NB4 (cell line): ENCODE results near the gene STAB2.

ENCODE experiments used
- DNase-seq: peaks from one replicate; pipeline ENCODE4 v3.0.0; 2010; ENCODE audit warnings: low read depth
- H3K4me3 ChIP-seq: one replicate; pipeline ENCODE4 v1.5.1; 2011; ENCODE audit warnings: mild to moderate bottlenecking, low read depth, low read length, moderate library complexity
- MYC ChIP-seq: IDR thresholded peaks from 2 replicates; pipeline ENCODE4 v1.6.1; 2011; ENCODE audit warnings: low read depth, low read length
- POLR2A ChIP-seq: IDR thresholded peaks from 2 replicates; pipeline ENCODE4 v1.6.1; 2011; ENCODE audit warnings: mild to moderate bottlenecking; ENCODE audit not compliant: insufficient read length; ENCODE audit errors: extremely low read depth
- TF ChIP-seq, protein P1 (sequence below): IDR thresholded peaks from one replicate; pipeline ENCODE4 v1.5.1; 2012; ENCODE audit warnings: low read depth, low read length
- TF ChIP-seq, protein P2 (sequence below): IDR thresholded peaks from 2 replicates; pipeline ENCODE4 v1.6.1; 2011; ENCODE audit warnings: low read depth, low read length

The STAB2 gene

DNA sequence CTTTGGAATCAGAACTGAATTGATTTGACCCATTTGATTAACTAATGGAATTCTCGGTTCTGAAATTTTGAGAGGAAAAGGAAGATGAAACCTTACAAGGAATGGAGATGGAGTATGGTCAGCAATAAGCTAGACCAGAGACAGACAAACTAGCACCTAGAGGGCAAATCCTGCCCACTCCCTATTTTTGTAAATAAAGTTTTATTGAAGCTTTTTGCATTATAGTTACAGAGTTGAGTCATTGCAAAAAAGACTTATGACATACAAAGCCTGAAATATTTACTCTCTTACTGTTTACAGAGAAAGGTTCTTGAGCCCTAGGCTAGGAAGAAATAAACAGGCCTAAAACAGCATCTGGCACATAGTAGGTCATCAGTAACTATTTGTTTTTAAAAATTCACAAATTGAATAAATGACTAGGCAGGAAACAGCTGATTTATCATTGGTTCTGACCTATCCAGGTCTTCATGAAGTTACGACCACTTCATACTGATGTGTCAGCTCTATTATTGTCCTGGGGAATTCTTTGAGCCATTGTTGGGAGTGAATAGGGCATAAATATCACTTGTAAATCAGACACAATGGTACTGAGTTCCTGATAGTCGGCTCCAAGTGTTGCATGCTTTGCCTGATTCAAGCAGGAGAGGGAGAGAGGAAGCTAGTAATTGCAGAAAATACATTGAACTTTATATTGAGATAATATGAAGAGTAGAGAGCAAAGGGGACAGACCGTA, 14.6 kb upstream of the STAB2 start:
- no peak for TF ChIP-seq MYC
- TF ChIP-seq, protein P1, sequence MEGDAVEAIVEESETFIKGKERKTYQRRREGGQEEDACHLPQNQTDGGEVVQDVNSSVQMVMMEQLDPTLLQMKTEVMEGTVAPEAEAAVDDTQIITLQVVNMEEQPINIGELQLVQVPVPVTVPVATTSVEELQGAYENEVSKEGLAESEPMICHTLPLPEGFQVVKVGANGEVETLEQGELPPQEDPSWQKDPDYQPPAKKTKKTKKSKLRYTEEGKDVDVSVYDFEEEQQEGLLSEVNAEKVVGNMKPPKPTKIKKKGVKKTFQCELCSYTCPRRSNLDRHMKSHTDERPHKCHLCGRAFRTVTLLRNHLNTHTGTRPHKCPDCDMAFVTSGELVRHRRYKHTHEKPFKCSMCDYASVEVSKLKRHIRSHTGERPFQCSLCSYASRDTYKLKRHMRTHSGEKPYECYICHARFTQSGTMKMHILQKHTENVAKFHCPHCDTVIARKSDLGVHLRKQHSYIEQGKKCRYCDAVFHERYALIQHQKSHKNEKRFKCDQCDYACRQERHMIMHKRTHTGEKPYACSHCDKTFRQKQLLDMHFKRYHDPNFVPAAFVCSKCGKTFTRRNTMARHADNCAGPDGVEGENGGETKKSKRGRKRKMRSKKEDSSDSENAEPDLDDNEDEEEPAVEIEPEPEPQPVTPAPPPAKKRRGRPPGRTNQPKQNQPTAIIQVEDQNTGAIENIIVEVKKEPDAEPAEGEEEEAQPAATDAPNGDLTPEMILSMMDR, result no peak
- TF ChIP-seq, protein P2, sequence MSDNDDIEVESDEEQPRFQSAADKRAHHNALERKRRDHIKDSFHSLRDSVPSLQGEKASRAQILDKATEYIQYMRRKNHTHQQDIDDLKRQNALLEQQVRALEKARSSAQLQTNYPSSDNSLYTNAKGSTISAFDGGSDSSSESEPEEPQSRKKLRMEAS, result no peak
- TF ChIP-seq POLR2A, result no peak
- no peak for DNase-seq
- H3K4me3 ChIP-seq, result no peak overlapping the region

DNA sequence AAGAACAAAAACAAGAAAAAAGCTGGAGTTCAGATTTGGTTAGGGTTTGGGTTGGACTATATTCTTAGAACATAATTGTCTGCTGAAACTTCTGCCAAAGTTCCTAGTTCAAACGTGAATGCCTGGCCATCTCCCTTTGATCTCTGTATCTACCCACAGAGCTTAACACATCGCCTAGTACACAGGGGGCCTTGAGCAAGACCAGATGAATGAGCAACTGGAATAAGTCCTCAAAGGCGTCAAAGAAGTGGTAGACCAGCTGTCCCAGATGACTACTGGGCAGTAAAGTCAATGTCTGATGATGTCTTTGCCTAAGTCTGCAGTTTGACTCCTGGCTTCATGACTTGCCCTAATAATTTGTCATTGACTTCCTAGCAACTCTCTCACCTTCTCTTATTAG, 13.9 kb upstream of the STAB2 start:
- no peak overlapping the region for H3K4me3 ChIP-seq
- peak; percentile 10 for DNase-seq
- TF ChIP-seq MYC (no peak), POLR2A (no peak)
- TF ChIP-seq, protein P2, result no peak
- TF ChIP-seq, protein P1, result no peak

DNA sequence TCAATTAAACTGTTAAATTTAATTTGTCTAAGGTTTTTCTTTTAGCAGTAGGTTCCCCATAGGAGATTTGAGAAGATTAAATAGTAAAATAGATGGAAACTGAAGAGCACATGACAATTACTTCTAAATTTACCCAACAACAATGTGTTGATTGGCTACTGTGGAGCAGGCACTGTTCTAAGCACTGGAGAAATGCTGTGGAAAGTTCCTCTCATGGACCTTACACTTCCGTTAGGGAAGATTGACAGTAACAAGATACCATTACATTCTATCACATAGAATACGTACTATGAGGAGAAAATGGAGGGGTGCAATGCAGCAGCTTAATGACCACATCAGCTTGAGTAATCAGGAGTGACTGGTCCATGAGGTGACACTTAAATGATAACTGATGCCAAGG, 8.1 kb upstream of the STAB2 start:
- TF ChIP-seq POLR2A (no peak), MYC (no peak)
- TF ChIP-seq, protein P2, result no peak
- TF ChIP-seq, protein P1, result no peak

DNA sequence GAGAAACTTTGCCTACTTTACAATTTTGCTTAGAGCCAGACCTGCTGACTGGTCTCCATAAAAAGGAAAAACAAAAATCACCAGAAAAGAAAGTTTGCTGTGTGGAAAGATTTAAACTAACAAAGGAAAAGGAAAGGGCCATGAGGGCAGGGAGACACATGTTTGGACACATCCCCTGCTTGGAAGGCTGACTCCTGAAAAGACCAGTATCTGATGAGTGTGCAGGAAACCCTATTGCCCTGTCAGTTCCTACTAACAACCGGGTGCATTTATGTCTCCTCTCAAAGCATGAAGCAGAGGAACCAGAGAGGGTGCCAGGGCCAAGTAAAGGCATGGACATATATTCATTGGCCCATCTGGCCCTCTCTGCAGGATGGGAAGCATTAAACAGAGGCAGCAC, 7.0 kb upstream of the STAB2 start:
- no peak for TF ChIP-seq MYC
- no peak overlapping the region for H3K4me3 ChIP-seq
- no peak for DNase-seq

More for the DNA sequence above, 8.1 kb upstream of the STAB2 start:
- no peak overlapping the region for H3K4me3 ChIP-seq
- no peak for DNase-seq

DNA sequence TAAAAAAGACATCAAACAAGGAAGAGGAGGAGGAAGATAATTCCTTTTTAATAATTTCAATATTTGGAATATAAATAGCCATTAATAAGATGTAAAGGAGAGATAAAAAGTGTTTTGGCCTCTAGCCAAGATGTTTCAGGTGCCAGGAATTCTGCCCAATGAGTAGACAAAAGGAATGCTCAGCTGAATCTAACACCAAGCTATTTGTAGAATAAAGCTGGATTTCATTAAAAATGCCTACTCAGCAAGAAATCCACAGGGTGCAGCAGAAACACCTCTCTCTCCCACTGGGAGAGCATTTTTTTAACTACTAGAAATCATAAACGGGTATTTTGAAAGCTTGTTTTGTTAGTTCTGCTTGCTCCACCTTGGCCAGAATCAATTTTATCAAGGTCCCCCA, 4.1 kb upstream of the STAB2 start:
- H3K4me3 ChIP-seq, result no peak overlapping the region
- no peak for DNase-seq
- TF ChIP-seq, protein P1, result no peak
- TF ChIP-seq MYC, result no peak
- TF ChIP-seq, protein P2, result no peak
- TF ChIP-seq POLR2A, result no peak

DNA sequence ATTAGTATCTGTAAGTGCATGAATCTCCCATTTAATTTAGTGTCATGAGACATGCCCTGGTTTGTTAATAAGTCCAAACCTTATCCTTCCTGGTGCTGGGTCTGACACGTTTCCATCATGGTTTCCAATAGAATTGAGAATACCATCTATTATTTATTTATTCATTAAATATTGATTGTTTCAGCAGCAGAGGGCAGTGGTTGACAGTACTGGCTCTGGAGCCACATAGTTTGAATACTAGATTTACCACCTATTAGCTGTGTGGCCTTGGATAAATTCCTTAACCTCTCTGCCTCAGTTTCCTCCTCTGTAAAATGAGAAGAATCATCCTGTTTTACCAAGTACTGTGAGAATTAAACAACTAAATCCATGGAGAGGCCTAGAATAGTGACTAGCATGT, 941 bp upstream of the STAB2 start:
- no peak for DNase-seq
- TF ChIP-seq, protein P1, result no peak
- TF ChIP-seq MYC (no peak), POLR2A (no peak)
- TF ChIP-seq, protein P2, result no peak
- H3K4me3 ChIP-seq, result no peak overlapping the region
